Muscle layer of colon (tissue), 2 donors: ENCODE measurements around the gene KDM2A.

ENCODE experiments used
- H3K27ac ChIP-seq: one replicate; pipeline ENCODE4 v1.7.0; 2013; ENCODE audit warnings: low read depth, mild to moderate bottlenecking, low read length, moderate library complexity
- H3K27me3 ChIP-seq, 2 donors: one replicate each; pipeline ENCODE4 v1.7.0; 2013; ENCODE audit warnings: low read length in 2 of 2, mild to moderate bottlenecking in 2 of 2; ENCODE audit not compliant: insufficient read depth in 2 of 2, control insufficient read depth in 1 of 2
- H3K36me3 ChIP-seq: one replicate; pipeline ENCODE4 v1.7.0; 2013; ENCODE audit warnings: mild to moderate bottlenecking, low read length; ENCODE audit not compliant: insufficient read depth
- H3K4me1 ChIP-seq: one replicate; pipeline ENCODE4 v1.7.0; 2013; ENCODE audit warnings: mild to moderate bottlenecking, low read length; ENCODE audit not compliant: insufficient read depth
- H3K4me3 ChIP-seq, 2 donors: one replicate each; pipeline ENCODE4 v1.7.0; 2013; ENCODE audit warnings: low read length in 2 of 2, low read depth in 1 of 2, mild to moderate bottlenecking in 1 of 2, moderate library complexity in 1 of 2
- H3K9ac ChIP-seq: one replicate; pipeline ENCODE4 v1.7.0; 2013; ENCODE audit warnings: low read length
- H3K9me3 ChIP-seq: one replicate; pipeline ENCODE4 v1.7.0; 2013; ENCODE audit warnings: mild to moderate bottlenecking, low read length
- donor health status: abdominal sarcoma.
- donor health status: Adenocarcinoma of cecum.

The KDM2A gene

DNA sequence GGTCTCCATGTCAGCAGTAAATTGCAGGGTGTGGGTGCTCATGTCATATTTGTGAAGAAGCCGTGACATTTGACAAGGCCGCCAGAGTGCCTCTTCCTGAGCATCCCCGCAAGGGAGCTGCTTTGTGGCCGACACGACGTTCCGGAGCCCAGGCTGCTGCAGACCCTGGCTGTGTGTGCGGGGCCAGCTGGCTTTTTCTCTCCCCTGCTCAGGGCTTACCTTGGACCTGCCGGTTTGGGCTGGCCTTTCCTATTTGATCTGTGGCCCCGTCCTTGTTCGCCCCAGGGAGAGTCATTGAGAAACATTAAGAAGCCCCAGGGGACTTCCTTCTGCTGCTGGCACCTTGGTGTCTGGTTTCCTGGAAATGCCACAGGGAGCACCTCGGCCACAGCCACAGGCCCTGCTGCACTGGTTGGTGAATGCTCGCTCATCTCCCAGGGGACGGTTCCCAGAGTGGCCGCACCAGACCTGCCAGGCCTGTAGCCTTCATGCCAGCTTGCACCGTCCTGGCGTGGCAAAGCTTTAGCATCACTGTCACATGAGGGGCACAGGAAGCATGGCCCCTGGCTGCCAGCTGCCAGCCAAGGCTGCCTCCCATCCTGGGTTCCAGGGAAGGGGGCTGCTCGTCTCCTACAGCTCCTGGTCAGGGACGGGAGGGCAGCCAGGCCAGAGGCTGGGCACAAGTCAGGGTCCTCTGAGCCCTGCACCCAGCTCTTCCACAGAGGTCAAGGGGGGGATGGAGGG lies 152.7 kb downstream of the KDM2A start:
- Histone ChIP-seq H3K27ac (peak overlapping the region; percentile 1), H3K4me3 (no peak overlapping the region), H3K27me3 (no peaks in the 10 kb centered on the region), H3K4me1 (peaks cover 80% of the 10 kb centered on the region), H3K9me3 (no peaks in the 10 kb centered on the region), H3K9ac (no peak overlapping the region), H3K36me3 (no peaks in the 10 kb centered on the region)

GRCh38 chr11:67272327-67273259 lies 153.5 kb downstream of the KDM2A start:
- Histone ChIP-seq H3K4me3 (no peak overlapping the region), H3K27ac (peak overlapping the region; percentile 7), H3K36me3 (no peaks in the 10 kb centered on the region), H3K9me3 (no peaks in the 10 kb centered on the region), H3K9ac (no peak overlapping the region), H3K4me1 (peaks cover 82% of the 10 kb centered on the region), H3K27me3 (no peaks in the 10 kb centered on the region)

- Histone ChIP-seq H3K9me3 (no peaks in the 10 kb centered on the region), H3K36me3 (no peaks in the 10 kb centered on the region), H3K27me3 (no peaks in the 10 kb centered on the region), H3K4me3 (no peak overlapping the region), H3K27ac (peak overlapping the region; percentile 34), H3K9ac (no peak overlapping the region), H3K4me1 (peaks cover 82% of the 10 kb centered on the region)
Observed at GRCh38 chr11:67273260-67273990, 154.4 kb downstream of the KDM2A start.

DNA sequence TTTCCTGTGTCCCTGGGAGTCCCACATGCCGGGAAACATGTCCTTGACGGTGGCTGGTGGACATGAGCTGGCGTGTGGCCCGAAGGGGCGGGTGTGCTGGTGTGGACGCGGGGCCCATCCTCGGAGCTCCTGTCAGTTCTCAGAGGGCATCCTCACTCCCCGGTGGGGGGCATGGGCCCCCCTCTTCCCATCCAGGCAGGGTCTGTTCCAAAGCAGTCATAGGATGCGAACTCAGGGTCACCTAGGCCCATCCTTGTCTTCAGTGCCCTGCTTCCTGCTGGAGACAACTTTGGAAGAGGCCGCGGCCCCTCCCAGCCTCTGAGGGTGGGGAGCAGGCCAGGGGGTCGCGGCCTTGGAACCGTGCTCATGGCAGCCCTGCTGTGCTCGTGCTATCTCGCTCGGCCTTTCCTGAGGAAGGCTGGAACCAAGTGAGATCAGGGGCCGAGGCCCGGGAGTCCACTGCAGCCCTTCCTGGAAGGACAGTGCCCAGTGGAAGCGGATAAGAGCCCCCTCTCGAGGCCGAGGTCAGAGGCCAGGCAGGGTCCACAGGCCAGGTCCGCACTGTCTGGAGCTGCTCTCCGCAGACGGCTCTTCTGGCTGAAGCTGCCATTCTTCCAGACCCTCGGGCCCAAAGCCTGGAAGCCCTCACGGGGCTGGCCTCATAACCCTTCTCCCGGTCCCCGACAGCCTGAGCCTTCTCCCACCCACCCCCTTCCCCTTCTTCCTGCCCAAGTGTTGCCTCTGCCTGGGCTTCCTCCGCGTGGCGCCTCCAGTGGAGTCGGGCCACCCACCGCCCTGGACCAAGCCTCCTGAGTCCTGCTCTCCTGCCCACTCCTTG lies 155.9 kb downstream of the KDM2A start:
- no peak overlapping the region for H3K4me3 ChIP-seq
- H3K9me3 ChIP-seq = no peaks in the 10 kb centered on the region
- peak overlapping the region; percentile 58 for H3K27ac ChIP-seq
- peaks cover 75% of the 10 kb centered on the region for H3K4me1 ChIP-seq
- H3K27me3 ChIP-seq = no peaks in the 10 kb centered on the region
- peaks cover 14% of the 10 kb centered on the region for H3K36me3 ChIP-seq
- H3K9ac ChIP-seq = no peak overlapping the region

DNA sequence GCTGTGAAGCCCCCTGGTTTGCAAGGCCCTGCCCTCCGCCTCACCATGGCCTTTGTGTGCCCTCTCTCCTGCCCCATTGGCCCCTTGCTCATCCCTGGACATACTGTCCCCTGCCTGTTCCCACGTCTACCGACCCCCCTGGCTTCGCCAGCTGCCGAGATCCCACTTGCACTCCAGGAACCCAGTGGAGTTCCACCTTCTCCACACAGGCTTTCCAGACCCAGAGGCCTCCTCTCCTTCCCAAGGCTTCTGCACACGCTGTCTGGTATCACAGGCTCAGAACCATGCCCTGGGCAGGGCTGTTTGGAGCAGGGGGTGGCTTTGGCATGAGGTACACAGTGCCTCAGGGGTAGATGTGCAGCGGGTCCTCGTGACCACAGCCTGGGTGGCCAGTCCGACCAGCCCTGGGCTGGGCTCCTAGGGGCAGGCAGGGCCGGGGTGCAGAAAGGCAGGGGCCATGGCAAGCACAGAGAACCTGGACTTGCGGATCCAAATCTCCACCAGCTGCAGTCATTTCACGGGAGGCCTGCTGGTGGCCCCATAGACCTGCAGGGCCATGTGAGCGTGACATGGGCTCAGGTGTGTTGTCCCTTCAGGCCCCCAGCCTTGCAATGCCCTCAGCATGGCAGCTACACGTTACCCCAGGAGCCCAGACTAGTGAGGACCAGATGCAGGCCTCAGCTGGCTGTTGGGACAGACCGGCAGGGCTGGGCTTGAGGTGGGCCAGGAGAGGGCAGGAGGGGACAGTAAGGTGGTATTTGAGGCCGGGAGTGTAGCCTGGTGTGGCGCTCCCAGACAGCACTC lies 156.7 kb downstream of the KDM2A start:
- no peaks in the 10 kb centered on the region for H3K27me3 ChIP-seq
- H3K9ac ChIP-seq = no peak overlapping the region
- no peak overlapping the region for H3K4me3 ChIP-seq
- no peaks in the 10 kb centered on the region for H3K9me3 ChIP-seq
- peak overlapping the region; percentile 23 for H3K27ac ChIP-seq
- H3K36me3 ChIP-seq = peaks cover 20% of the 10 kb centered on the region
- H3K4me1 ChIP-seq = peaks cover 67% of the 10 kb centered on the region

DNA sequence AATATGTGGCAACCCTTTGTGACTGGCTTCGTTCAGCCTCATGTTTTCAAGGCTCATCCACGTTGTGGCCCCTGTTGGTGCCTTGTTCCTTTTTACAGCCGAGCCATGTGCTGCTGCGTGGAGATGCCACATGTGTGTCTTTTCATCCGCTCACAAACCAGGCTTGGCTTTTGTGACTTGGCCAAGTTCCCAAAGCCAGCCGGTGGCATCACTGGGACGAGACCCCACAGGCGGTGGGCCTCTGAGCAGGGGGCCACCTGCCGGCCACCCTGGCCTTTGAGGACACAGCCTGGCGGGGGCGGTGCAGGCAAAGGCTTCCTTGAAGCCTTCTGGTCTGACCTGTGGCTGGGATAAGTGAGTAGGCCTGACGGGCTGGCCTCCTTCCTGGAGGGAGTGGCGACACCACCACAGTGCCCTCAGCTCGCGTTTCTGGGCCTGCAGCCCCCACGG lies 157.7 kb downstream of the KDM2A start:
- no peaks in the 10 kb centered on the region for H3K9me3 ChIP-seq
- H3K4me3 ChIP-seq = peak overlapping the region; percentile 1 to 52
- no peaks in the 10 kb centered on the region for H3K27me3 ChIP-seq
- peaks cover 57% of the 10 kb centered on the region for H3K4me1 ChIP-seq
- H3K36me3 ChIP-seq = peaks cover 30% of the 10 kb centered on the region
- H3K9ac ChIP-seq = peak overlapping the region; percentile 53
- peak overlapping the region; percentile 93 for H3K27ac ChIP-seq

GRCh38 chr11:67277231-67277961 lies 158.3 kb downstream of the KDM2A start:
- Histone ChIP-seq H3K4me3 (peak overlapping the region; percentile 14 to 52), H3K27ac (peak overlapping the region; percentile 93), H3K9me3 (no peaks in the 10 kb centered on the region), H3K36me3 (peaks cover 36% of the 10 kb centered on the region), H3K4me1 (peaks cover 51% of the 10 kb centered on the region), H3K27me3 (no peaks in the 10 kb centered on the region), H3K9ac (peak overlapping the region; percentile 53)

- no peaks in the 10 kb centered on the region for H3K9me3 ChIP-seq
- H3K36me3 ChIP-seq = peaks cover 45% of the 10 kb centered on the region
- no peak overlapping the region for H3K4me3 ChIP-seq
- peaks cover 42% of the 10 kb centered on the region for H3K4me1 ChIP-seq
- peak overlapping the region; percentile 93 for H3K27ac ChIP-seq
- no peaks in the 10 kb centered on the region for H3K27me3 ChIP-seq
- peak overlapping the region; percentile 13 for H3K9ac ChIP-seq
Observed at GRCh38 chr11:67278135-67278938, 159.3 kb downstream of the KDM2A start.

DNA sequence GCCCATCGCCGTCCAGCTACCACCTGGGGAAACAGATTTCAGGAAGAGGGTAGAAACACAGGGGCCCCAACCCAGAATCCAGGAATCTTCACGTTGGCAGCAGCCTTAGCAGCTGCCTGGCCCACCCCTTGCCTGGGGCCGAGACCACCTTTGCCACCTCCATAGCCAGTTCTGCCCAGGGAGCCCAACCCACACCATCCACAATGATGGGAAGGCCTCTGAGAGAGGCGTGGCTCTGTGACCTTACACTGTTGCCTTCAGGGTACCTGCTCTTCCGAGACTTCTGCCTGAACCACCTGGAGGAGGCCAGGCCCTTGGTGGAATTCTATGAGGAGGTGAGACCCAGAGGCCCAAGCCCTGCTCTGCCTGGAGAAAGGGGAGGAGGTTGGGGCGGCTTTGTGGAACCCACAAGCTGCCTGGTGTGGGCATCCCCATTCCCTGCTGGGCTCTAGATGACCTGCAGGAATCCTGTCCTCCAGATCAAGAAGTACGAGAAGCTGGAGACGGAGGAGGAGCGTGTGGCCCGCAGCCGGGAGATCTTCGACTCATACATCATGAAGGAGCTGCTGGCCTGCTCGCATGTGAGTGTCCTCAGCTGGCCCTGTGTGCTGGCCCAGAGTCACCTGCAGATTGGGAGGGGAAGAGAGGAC lies 160.0 kb downstream of the KDM2A start:
- H3K9ac ChIP-seq = no peak overlapping the region
- no peaks in the 10 kb centered on the region for H3K27me3 ChIP-seq
- H3K9me3 ChIP-seq = no peaks in the 10 kb centered on the region
- H3K27ac ChIP-seq = peak overlapping the region; percentile 22
- peak overlapping the region in 1 of 2 donors; percentile 23 for H3K4me3 ChIP-seq
- peaks cover 38% of the 10 kb centered on the region for H3K4me1 ChIP-seq
- peaks cover 53% of the 10 kb centered on the region for H3K36me3 ChIP-seq
